SH-SY5Y (cell line): ENCODE measurements around the gene SPATA25.

ENCODE experiments used
- GATA2 ChIP-seq: IDR thresholded peaks from 2 replicates; pipeline ENCODE4 v1.6.1; 2011; ENCODE audit warnings: mild to moderate bottlenecking, low read depth, low read length
- GATA3 ChIP-seq: IDR thresholded peaks from 2 replicates; pipeline ENCODE4 v1.6.1; 2011; ENCODE audit warnings: low read depth, mild to moderate bottlenecking, low read length, moderate library complexity

DNA sequence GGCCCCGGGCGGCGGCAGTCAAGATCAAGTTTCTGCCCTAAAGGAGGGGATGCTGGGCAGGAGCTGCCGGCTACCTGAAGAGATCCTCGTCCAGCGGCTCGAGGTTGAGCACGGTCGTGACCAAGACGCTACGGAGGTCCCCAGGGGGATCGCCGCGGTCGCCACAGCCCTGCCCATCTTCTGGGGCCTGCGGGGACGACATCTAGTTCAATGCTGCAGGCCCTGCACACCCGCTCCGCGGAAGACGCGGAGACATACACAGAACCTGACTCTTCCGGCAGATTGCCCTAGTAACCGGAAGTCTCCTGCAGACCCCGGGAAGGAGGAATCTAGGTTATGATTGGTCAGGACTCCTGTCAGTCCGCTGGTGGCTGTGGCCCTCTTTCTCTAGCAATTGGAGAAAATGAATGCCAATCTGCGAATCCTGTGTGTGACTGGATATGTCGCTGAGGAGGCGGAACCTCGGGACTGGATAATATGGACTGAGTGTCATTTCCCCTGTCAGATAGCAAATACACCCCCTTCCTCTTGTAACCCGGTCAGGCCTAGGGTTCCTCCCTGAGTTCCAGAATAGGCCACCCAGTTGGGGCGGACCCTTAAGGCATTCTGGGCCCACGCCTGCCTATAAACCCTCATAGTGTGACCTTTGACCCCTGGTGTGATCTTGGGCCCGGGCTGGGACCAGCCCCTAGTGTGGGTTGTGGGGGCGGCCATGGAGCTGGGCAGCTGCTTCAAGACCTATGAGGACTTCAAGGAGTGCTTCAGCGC is 30.1 kb downstream of the SPATA25 start, which contains the start of the genes ACOT8 and ZSWIM3:
- TF ChIP-seq GATA3 (no peak), GATA2 (no peak)
